Measurements from ENCODE around the gene NEGR1. TPM values are rescaled to one million over a fixed set of nuclear protein-coding genes. Genes with fewer than 3 reads are reported as not detected.

NEGR1 gene
- total and polyA plus RNA-seq, 2 donors (not counting 3 experiments of a cell fraction or from before 2014, with no cell fraction given), result 6.8 to 21.8 TPM

DNA sequence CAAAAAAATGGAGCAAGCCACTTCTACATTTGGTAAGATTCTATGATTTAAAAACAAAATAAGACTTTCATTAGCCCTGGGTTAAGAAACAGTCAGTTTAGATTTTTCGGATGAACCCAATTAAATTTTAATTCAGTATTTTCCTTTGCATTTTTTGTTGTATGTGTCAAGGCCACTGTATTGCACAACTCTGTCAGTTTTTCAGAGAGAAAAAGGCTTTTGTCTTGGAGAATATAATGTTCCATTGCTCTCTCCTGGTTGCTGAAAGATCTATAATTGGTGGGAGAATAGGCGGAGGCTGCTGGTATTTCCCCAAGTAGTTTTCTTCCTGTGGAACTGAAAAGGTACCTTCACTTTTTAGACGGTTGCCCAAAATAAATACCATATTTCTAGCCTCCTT lies 84.6 kb downstream of the NEGR1 start:
- POLR2A ChIA-PET, result no interaction called here
- H3K4me1 ChIP-seq (ENCODE audit: control insufficient read depth, extremely low read depth, insufficient read depth, low read length), result no peaks in the 10 kb centered on the region
- H3K27me3 ChIP-seq (ENCODE audit: control insufficient read depth in 2 of 2, insufficient read depth in 2 of 2, low read length in 2 of 2), result no peaks in the 10 kb centered on the region
- DNase-seq (ENCODE audit: low read depth, low spot score), result no peak
- H3K4me2 ChIP-seq (ENCODE audit: insufficient read depth, low read length), result no peak overlapping the region
- no peaks in the 10 kb centered on the region for H3K36me3 ChIP-seq (ENCODE audit: control insufficient read depth in 2 of 2, extremely low read depth in 1 of 2, insufficient read depth in 2 of 2, low read length in 2 of 2)
- no peaks in the 10 kb centered on the region for H3K9me1 ChIP-seq (replicated peaks; ENCODE audit: control insufficient read depth, extremely low read depth, insufficient read depth, low read length)
- H2AFZ ChIP-seq (ENCODE audit: low read depth, low read length), result no peak overlapping the region
- no peaks in the 10 kb centered on the region for H4K20me1 ChIP-seq (replicated peaks; ENCODE audit: control insufficient read depth, extremely low read depth, insufficient read depth, low read length)
- intact Hi-C loops (cut with micrococcal nuclease) (no loop called here), dilution Hi-C loops (cut with MboI; ENCODE audit: extremely low pct_ligation_motif_present, low sequenced_read_pairs) (no loop called here)
- CTCF ChIA-PET, result no interaction called here
- TF ChIP-seq EZH2 (IDR thresholded peaks at IDR 0.05; ENCODE audit: borderline replicate concordance, low read depth, low read length, severe bottlenecking), result no peak
- BruUV-seq (replicated peaks), result no TSS peak
- H3K9ac ChIP-seq (replicated peaks; ENCODE audit: extremely low read depth, insufficient read depth, low read length), result no peak overlapping the region
- no peaks in the 10 kb centered on the region for H3K9me3 ChIP-seq (replicated peaks; ENCODE audit: control insufficient read depth, insufficient read depth, low read length)
- H3K4me3 ChIP-seq (replicated peaks in 1 of 3; ENCODE audit: insufficient read depth in 1 of 3, low read depth in 1 of 3, low read length in 3 of 3), result no peak overlapping the region
- no peaks in the 10 kb centered on the region for H3K79me2 ChIP-seq (ENCODE audit: control insufficient read depth, insufficient read depth, low read length)
- no peak overlapping the region for H3K27ac ChIP-seq (ENCODE audit: insufficient read depth, low read depth, low read length)
- no peak for FAIRE-seq

DNA sequence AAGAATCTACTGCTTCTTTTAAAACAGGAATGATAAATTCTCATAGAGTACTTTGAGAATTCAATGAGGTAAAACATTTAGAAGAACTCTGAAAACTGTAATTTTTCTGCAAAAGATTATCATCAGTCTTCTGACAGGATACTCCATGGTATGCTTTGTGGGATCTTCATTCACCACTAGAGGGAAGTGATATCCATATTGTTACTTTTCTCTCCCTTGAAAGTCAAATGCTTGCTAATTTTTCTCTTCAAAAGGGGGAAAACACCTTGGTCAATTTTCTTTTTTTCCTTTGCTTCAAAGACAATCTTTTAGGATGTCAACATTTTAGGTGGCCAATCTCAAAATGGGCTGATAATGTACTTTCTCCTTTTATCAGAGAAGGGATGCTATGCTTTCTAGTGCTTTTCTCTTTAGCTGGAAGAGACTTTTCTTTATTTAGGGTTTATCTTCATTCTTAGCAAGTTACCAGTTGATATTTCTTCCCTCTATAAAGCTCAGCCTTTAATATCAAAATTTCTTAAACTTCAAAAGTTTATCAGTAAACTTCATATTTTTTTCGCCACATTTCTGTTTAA lies 95.5 kb downstream of the NEGR1 start:
- no peaks in the 10 kb centered on the region for H3K4me1 ChIP-seq (ENCODE audit: control insufficient read depth, extremely low read depth, insufficient read depth, low read length)
- dilution Hi-C loops (cut with MboI; ENCODE audit: extremely low pct_ligation_motif_present, low sequenced_read_pairs) (no loop called here), intact Hi-C loops (cut with micrococcal nuclease) (loop anchor here (1.0 to 10.0 kb wide), 4 partner anchors 97 to 1488 kb away; no protein-coding TSS in a partner anchor)
- H3K27me3 ChIP-seq (ENCODE audit: control insufficient read depth in 2 of 2, insufficient read depth in 2 of 2, low read length in 2 of 2), result no peaks in the 10 kb centered on the region
- H3K4me3 ChIP-seq (replicated peaks in 1 of 3; ENCODE audit: insufficient read depth in 1 of 3, low read depth in 1 of 3, low read length in 3 of 3), result no peak overlapping the region
- no peak overlapping the region for H3K9ac ChIP-seq (replicated peaks; ENCODE audit: extremely low read depth, insufficient read depth, low read length)
- H3K79me2 ChIP-seq (ENCODE audit: control insufficient read depth, insufficient read depth, low read length), result no peaks in the 10 kb centered on the region
- TF ChIP-seq, protein P1, sequence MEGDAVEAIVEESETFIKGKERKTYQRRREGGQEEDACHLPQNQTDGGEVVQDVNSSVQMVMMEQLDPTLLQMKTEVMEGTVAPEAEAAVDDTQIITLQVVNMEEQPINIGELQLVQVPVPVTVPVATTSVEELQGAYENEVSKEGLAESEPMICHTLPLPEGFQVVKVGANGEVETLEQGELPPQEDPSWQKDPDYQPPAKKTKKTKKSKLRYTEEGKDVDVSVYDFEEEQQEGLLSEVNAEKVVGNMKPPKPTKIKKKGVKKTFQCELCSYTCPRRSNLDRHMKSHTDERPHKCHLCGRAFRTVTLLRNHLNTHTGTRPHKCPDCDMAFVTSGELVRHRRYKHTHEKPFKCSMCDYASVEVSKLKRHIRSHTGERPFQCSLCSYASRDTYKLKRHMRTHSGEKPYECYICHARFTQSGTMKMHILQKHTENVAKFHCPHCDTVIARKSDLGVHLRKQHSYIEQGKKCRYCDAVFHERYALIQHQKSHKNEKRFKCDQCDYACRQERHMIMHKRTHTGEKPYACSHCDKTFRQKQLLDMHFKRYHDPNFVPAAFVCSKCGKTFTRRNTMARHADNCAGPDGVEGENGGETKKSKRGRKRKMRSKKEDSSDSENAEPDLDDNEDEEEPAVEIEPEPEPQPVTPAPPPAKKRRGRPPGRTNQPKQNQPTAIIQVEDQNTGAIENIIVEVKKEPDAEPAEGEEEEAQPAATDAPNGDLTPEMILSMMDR (IDR thresholded peaks at IDR 0.05; ENCODE audit: extremely low read depth in 1 of 2, insufficient read depth in 1 of 2, low read depth in 1 of 2, low read length in 2 of 2), result peak; percentile 25 to 48
- no peak for TF ChIP-seq FOS (IDR thresholded peaks at IDR 0.05; ENCODE audit: borderline replicate concordance, insufficient read depth, low read length)
- H2AFZ ChIP-seq (ENCODE audit: low read depth, low read length), result no peak overlapping the region
- H3K4me2 ChIP-seq (ENCODE audit: insufficient read depth, low read length), result no peak overlapping the region
- BruUV-seq (replicated peaks), result no TSS peak
- no peaks in the 10 kb centered on the region for H3K9me3 ChIP-seq (replicated peaks; ENCODE audit: control insufficient read depth, insufficient read depth, low read length)
- CTCF ChIA-PET, result interaction anchor here (0.8 to 2.8 kb wide), 14 partner anchors 9 to 1488 kb away, joined by 3 to 9 read pairs (median 5); partner anchors contain the start of gene NEGR1
- POLR2A ChIA-PET, result no interaction called here
- peak; percentile 51 for DNase-seq (ENCODE audit: low read depth, low spot score)
- H4K20me1 ChIP-seq (replicated peaks; ENCODE audit: control insufficient read depth, extremely low read depth, insufficient read depth, low read length), result no peaks in the 10 kb centered on the region
- H3K36me3 ChIP-seq (ENCODE audit: control insufficient read depth in 2 of 2, extremely low read depth in 1 of 2, insufficient read depth in 2 of 2, low read length in 2 of 2), result no peaks in the 10 kb centered on the region
- FAIRE-seq, result no peak
- H3K9me1 ChIP-seq (replicated peaks; ENCODE audit: control insufficient read depth, extremely low read depth, insufficient read depth, low read length), result no peaks in the 10 kb centered on the region
- no peak overlapping the region for H3K27ac ChIP-seq (ENCODE audit: insufficient read depth, low read depth, low read length)
